BLaER1 treated with 17β-estradiol and CSF1 and Interleukin-3, amounts not matched to agents 10 nM and 100 nM (cell line): ENCODE data around the gene ANO2.

Experiments
- H3K27ac ChIP-seq, 11 experiments: shearing (Covaris generic); formaldehyde crosslinking; 2 replicates each; pipeline ENCODE4 v1.8.1; 2022
- H3K27me3 ChIP-seq, 11 experiments: shearing (Covaris generic); formaldehyde crosslinking; 2 replicates each; pipeline ENCODE4 v1.8.1; 2022
- H3K36me3 ChIP-seq, 11 experiments: shearing (Covaris generic); formaldehyde crosslinking; 2 replicates each; pipeline ENCODE4 v1.8.1; 2022
- H3K4me1 ChIP-seq, 10 experiments: shearing (Covaris generic); formaldehyde crosslinking; 2 replicates each; pipeline ENCODE4 v1.8.1; 2022
- H3K4me2 ChIP-seq, 11 experiments: shearing (Covaris generic); formaldehyde crosslinking; 2 replicates each; pipeline ENCODE4 v1.8.1; 2022
- H3K4me3 ChIP-seq, 10 experiments: shearing (Covaris generic); formaldehyde crosslinking; 2 replicates each; pipeline ENCODE4 v1.8.1; 2022
- H3K9ac ChIP-seq, 11 experiments: shearing (Covaris generic); formaldehyde crosslinking; 2 replicates each; pipeline ENCODE4 v1.8.1; 2022
- H3K9me3 ChIP-seq, 11 experiments: shearing (Covaris generic); formaldehyde crosslinking; replicated peaks in 1 of 11; 2 replicates each; pipeline ENCODE4 v1.8.1; 2022
- H4K20me1 ChIP-seq, 11 experiments: shearing (Covaris generic); formaldehyde crosslinking; 2 replicates each; pipeline ENCODE4 v1.8.1; 2022
- Cebpa-rat ChIP-seq, 11 experiments: shearing (Covaris generic); IDR thresholded peaks; 2 replicates each; pipeline ENCODE4 v1.8.1; 2022

Gene ANO2

DNA sequence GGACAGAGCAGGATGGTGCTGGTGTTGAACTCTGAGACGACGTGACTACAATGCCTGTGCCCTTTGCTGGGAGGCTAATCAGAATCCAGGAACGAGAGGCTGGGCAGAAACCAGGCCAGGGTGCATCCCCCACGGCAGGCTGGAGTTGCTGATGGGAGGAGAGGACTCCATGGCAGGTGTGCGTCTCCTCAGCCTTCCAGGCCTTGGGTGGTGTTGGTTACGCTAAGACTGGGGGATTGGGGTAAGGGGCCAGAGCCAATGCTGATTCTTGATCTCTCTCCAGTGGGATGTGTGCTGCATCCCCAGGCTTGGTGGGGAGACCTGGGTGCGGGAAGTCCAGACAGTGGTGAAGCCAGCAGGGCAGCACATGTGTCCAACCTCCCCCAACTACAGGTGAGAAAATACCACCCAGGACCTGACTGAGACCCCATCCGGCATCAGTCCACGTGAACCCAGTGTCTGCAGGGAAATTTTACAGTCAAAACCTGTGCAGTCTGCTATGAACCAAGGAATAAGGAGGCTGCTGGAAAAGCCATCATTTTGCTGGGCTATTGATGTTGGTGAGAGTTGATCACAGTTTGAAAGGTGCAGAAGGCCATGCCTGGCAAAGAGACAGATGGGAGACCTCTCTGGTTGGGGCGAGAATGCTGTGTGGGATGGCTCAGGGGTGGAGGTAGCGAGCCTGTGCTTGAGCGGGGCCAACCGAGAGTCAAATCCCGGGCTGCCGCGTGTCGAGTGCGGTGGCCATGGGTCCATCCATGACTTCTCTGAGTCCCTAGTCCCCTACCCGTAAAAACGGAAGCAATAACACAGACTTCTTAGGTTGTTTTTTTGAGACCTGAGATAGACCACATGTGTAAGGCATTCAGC is 423.4 kb downstream of the ANO2 start:
- no peak overlapping the region for H3K9ac ChIP-seq
- no peak overlapping the region for H3K4me2 ChIP-seq
- TF ChIP-seq Cebpa-rat (IDR thresholded peaks at IDR 0.05), result no peak
- H3K4me3 ChIP-seq, result no peak overlapping the region
- H3K27me3 ChIP-seq, result no peaks in the 10 kb centered on the region
- H3K36me3 ChIP-seq, result no peaks in the 10 kb centered on the region
- H3K9me3 ChIP-seq, result no peaks in the 10 kb centered on the region
- no peak overlapping the region for H3K27ac ChIP-seq
- H4K20me1 ChIP-seq, result no peaks in the 10 kb centered on the region
- peaks cover 0 to 6% (median 0%) of the 10 kb centered on the region in 10 experiments; a peak in 3 of 20 replicates for H3K4me1 ChIP-seq

DNA sequence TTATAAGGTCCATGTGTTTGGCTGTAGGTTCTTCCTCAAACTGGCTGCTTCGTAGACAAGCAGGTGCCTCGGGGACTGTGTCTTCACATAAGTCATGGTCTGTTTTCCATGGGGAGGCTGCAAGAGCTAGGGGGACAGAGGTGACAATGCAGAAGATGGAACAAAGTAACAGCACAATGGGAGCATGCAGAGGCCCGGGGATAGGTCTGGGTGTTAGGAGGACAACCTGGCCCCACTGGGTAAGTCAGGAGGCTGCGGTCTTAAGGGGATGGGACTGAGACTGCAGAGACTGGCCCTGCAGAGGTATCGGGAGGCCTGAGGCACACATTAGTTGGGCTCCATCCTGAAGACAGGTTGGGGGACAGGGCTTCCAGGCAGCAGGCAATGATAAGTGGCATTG is 424.2 kb downstream of the ANO2 start:
- no peaks in the 10 kb centered on the region for H3K36me3 ChIP-seq
- H4K20me1 ChIP-seq, result no peaks in the 10 kb centered on the region
- H3K27ac ChIP-seq, result no peak overlapping the region
- H3K4me3 ChIP-seq, result no peak overlapping the region
- no peaks in the 10 kb centered on the region for H3K27me3 ChIP-seq
- TF ChIP-seq Cebpa-rat (IDR thresholded peaks at IDR 0.05), result no peak
- no peaks in the 10 kb centered on the region for H3K9me3 ChIP-seq
- H3K9ac ChIP-seq, result no peak overlapping the region
- no peak overlapping the region for H3K4me2 ChIP-seq
- H3K4me1 ChIP-seq, result peaks cover 0 to 6% (median 0%) of the 10 kb centered on the region in 10 experiments; a peak in 3 of 20 replicates

DNA sequence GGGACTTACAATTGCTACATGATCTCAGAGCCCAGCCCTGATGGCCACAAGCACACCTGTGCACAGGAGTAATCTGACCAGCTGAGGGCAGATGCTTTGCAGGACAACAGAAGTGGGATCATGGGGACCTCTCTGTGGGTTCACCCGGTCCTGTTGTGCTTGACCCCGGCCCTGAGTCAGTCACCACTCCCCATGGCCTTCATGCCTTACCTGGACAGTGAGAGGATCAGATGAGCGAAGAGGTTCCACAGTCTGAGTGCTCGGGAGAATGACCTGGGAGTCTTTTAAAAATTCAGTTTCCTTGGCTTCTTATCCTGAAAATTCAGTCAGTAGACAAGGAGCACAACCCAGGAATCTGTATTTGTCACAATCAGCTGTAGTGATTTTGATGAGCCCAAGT is 425.0 kb downstream of the ANO2 start:
- TF ChIP-seq Cebpa-rat (IDR thresholded peaks at IDR 0.05), result no peak
- no peaks in the 10 kb centered on the region for H3K27me3 ChIP-seq
- no peaks in the 10 kb centered on the region for H3K36me3 ChIP-seq
- no peaks in the 10 kb centered on the region for H4K20me1 ChIP-seq
- no peak overlapping the region for H3K4me3 ChIP-seq
- H3K4me2 ChIP-seq, result no peak overlapping the region
- no peak overlapping the region for H3K9ac ChIP-seq
- no peaks in the 10 kb centered on the region for H3K9me3 ChIP-seq
- peaks cover 0 to 6% (median 0%) of the 10 kb centered on the region in 10 experiments; a peak in 3 of 20 replicates for H3K4me1 ChIP-seq
- no peak overlapping the region for H3K27ac ChIP-seq

DNA sequence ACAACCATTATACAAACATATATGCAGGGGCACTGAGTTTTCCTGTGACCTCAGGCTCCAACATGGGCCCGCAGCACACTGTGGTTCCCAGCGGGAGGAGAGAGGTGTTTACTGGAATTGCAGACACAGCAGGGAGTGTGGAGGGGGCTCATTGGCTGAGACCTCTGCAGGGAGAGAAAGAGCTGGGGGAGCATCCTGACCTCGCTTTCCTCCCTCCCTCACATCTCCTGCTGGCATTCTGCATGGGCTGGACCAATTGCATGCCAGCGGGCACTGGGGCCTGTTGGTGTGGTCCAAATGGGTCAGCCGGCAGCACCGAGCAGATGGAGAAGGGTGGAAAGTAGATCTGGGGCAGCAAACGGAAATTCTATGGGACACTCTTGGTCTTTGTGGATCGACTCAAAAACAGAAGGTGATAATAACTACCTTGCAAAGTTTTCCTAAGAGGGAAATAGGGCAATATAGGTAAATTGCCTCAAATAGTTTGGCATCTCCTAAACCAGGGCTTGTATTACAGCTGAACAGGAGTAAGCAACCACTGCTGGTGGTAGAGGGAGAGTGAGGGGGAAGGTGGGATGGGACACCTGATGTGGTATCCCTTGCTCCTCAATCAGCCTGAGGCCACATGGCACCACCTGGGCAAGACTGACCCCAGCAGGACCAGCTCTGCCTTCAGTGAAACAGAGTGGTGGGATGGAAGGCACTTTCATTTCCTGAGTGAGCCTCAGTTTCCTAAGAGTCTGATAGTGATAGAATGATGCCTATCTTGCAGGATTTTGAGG is 426.3 kb downstream of the ANO2 start:
- TF ChIP-seq Cebpa-rat (IDR thresholded peaks at IDR 0.05), result no peak
- Histone ChIP-seq H3K27ac (no peak overlapping the region), H3K9me3 (no peaks in the 10 kb centered on the region), H3K9ac (no peak overlapping the region), H3K27me3 (no peaks in the 10 kb centered on the region), H4K20me1 (no peaks in the 10 kb centered on the region), H3K4me1 (peaks cover 0 to 6% (median 0%) of the 10 kb centered on the region in 10 experiments; a peak in 3 of 20 replicates), H3K36me3 (no peaks in the 10 kb centered on the region), H3K4me2 (no peak overlapping the region), H3K4me3 (no peak overlapping the region)

DNA sequence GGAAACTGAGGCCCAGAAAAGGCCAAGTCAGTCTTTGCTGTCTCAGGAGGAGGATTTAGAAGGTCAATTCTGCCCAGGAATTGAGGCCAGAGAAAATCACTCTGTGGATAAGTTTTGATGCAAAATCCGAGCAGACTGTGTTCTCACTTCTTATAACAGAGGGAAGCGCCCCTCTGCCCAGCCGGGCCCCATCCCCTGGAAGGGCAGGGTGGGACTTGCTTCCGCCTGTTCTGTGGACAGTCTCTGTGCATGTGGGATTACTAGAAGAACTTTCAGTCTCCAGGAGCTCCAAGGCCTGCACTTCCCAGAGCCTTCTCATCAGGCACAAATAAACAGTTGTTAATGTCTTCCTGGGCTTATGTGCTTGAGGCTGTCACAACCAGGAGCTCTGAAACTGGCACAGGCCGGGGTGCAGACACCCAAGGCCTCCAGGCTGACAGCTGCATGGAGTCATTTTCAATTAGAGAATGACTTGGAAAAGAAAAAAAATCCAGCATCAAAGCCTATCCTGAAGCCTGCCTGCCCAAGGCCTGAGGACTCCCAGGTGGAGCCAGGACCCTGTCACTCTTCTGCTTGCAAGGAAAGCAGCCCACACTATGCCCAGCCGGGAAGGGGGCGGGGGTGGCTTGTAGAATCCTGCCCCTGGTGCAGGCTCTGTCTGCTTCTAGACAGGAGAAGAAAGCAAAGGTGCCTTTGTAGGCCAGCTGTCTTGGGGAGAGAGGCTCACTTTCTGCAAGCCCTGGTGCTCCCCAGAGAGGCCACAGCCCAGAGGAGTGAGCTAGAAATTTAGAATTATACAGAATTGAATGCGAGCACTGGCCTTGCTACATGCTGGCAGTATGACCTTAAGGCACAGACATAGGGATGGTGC is 428.5 kb downstream of the ANO2 start:
- no peak for TF ChIP-seq Cebpa-rat (IDR thresholded peaks at IDR 0.05)
- H3K4me3 ChIP-seq, result no peak overlapping the region
- no peaks in the 10 kb centered on the region for H3K9me3 ChIP-seq
- H3K4me1 ChIP-seq, result no peaks in the 10 kb centered on the region
- H3K36me3 ChIP-seq, result no peaks in the 10 kb centered on the region
- H3K9ac ChIP-seq, result no peak overlapping the region
- no peak overlapping the region for H3K4me2 ChIP-seq
- no peaks in the 10 kb centered on the region for H3K27me3 ChIP-seq
- H4K20me1 ChIP-seq, result no peaks in the 10 kb centered on the region
- H3K27ac ChIP-seq, result no peak overlapping the region

DNA sequence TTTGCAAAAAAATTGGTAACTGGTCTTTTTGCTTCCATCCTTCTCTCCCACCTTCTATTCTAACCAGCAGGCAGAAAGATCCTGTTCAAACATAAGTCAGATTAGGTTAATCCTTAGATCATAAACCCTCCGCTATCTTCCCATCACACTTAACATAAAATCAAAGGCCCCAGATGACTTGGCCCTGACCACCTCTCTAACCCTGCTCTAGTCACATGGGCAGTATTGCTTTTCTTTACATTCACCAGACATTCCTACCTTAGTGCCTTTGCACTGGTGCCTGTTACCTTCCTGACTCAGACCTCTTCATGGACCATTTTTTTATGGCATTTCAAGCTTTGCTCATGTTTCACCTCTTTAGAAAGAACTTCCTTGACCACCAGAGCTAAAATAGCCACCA is 429.6 kb downstream of the ANO2 start:
- H3K4me1 ChIP-seq, result no peaks in the 10 kb centered on the region
- H3K27ac ChIP-seq, result no peak overlapping the region
- no peaks in the 10 kb centered on the region for H3K27me3 ChIP-seq
- no peak overlapping the region for H3K4me2 ChIP-seq
- no peaks in the 10 kb centered on the region for H4K20me1 ChIP-seq
- no peak for TF ChIP-seq Cebpa-rat (IDR thresholded peaks at IDR 0.05)
- H3K4me3 ChIP-seq, result no peak overlapping the region
- no peaks in the 10 kb centered on the region for H3K9me3 ChIP-seq
- H3K9ac ChIP-seq, result no peak overlapping the region
- H3K36me3 ChIP-seq, result no peaks in the 10 kb centered on the region

DNA sequence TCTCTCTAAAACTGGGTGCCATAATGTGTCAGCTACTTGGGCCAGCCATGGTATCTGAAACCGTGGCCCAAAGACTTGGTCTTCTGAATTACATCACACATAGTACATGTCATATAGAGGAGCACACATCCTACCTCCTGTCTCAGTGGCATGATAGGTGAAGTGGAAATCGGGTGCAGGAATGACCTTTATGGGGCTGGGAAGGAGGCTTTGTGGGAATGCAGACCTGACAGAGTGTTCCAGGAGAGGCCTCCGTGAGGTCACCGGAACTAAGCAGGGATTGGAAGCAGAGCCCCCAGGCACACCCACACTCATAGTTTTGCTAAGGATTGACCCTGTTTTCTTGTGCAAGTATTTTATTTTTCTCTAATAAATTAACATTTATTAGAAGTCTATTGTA is 430.5 kb downstream of the ANO2 start:
- H4K20me1 ChIP-seq, result no peaks in the 10 kb centered on the region

DNA sequence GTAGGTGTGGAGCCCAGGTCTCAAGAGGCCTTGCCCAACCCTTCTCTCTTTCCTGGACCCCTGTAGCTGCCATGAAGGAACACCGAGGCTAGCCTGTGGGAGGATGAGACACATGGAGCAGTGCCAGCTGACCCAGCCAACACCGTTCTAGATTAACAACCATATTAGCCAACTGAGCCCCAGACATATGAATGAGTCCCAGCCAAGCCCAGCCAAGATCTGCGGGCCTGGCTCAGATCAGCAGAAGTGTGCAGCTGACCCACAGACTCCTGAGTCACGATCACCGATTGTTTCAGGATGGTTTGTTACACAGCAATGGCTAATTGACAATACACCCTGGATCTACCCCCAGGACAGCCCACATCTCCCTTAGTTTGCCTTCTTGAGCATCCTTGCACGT is 431.0 kb downstream of the ANO2 start:
- Histone ChIP-seq H3K27me3 (no peaks in the 10 kb centered on the region), H3K9ac (no peak overlapping the region), H3K4me3 (no peak overlapping the region), H3K36me3 (no peaks in the 10 kb centered on the region), H3K4me2 (no peak overlapping the region), H4K20me1 (no peaks in the 10 kb centered on the region), H3K9me3 (no peaks in the 10 kb centered on the region), H3K4me1 (no peaks in the 10 kb centered on the region), H3K27ac (no peak overlapping the region)
- TF ChIP-seq Cebpa-rat (IDR thresholded peaks at IDR 0.05), result no peak

More for the DNA sequence above, 430.5 kb downstream of the ANO2 start:
- Histone ChIP-seq H3K27ac (no peak overlapping the region), H3K36me3 (no peaks in the 10 kb centered on the region), H3K9me3 (no peaks in the 10 kb centered on the region), H3K4me1 (no peaks in the 10 kb centered on the region), H3K9ac (no peak overlapping the region), H3K4me3 (no peak overlapping the region), H3K4me2 (no peak overlapping the region), H3K27me3 (no peaks in the 10 kb centered on the region)
- no peak for TF ChIP-seq Cebpa-rat (IDR thresholded peaks at IDR 0.05)

DNA sequence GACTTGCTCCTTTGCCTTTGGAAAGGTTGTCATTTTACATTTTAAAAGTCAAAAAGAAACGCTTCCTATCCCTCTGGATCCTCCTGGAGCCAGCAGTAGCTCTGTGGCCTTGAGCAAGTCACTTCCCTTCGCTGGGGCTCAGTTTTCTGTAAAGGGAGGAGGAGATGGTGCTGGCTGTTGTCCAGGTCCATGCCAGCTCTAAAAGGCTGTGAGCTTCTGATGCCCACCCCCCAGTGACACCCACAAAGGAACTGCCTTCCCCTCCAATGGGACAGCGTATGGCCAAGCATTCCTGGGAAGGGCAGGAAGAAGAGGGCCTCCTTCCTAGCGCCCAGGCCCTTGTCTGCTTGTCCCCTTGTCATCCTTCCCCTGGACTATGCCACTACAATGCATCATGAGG is 431.7 kb downstream of the ANO2 start:
- Histone ChIP-seq H3K4me1 (no peaks in the 10 kb centered on the region), H3K36me3 (no peaks in the 10 kb centered on the region), H3K27ac (no peak overlapping the region), H3K4me2 (no peak overlapping the region), H3K9ac (no peak overlapping the region), H4K20me1 (no peaks in the 10 kb centered on the region), H3K9me3 (no peaks in the 10 kb centered on the region), H3K27me3 (no peaks in the 10 kb centered on the region), H3K4me3 (no peak overlapping the region)
- TF ChIP-seq Cebpa-rat (IDR thresholded peaks at IDR 0.05), result no peak
